Vagina (tissue), 2 donors: ENCODE results near the gene NAV2.

Experiments used
- POLR2A ChIP-seq, 2 donors: fragments of 450-650 bp; IDR thresholded peaks; one replicate each; pipeline ENCODE4 v1.6.1; 2017; ENCODE audit warnings: antibody characterized with exemption in 2 of 2, mild to moderate bottlenecking in 2 of 2, moderate library complexity in 2 of 2
- POLR2AphosphoS5 ChIP-seq, 2 donors: sonication (generic); formaldehyde crosslinking; IDR thresholded peaks; one replicate each; pipeline ENCODE4 v1.9.0; 2017; ENCODE audit warnings: antibody characterized with exemption in 2 of 2, mild to moderate bottlenecking in 2 of 2, low read depth in 1 of 2; ENCODE audit not compliant: insufficient read depth in 1 of 2
- TF ChIP-seq, protein P1 (sequence below), 3 experiments: fragments of 450-650 bp in 2 of 3; fragments of 200-600 bp in 1 of 3; sonication (generic) in 1 of 3; IDR thresholded peaks; one replicate each; pipeline ENCODE4 v1.5.1; 2017 to 2019; ENCODE audit warnings: antibody characterized with exemption in 3 of 3, mild to moderate bottlenecking in 2 of 3, moderate library complexity in 2 of 3

DNA sequence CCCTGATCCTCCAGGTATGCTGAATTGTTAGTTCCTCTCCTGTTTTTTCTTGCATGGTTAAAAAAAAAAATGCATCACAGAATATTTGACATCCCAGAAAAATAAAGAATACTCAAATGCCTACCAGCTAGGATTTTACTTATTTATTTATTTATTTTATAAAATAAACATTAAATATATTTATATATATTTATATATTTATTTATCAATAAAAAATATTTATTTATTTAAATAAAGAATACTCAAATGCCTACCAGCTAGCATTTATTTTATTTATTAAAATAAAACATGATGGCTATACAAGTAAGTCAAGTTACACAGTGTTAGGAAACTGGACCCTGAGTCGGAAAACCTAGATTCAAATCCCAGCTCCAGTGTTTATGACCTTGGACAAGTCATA, 164.1 kb downstream of the NAV2 start:
- TF ChIP-seq, protein P1, sequence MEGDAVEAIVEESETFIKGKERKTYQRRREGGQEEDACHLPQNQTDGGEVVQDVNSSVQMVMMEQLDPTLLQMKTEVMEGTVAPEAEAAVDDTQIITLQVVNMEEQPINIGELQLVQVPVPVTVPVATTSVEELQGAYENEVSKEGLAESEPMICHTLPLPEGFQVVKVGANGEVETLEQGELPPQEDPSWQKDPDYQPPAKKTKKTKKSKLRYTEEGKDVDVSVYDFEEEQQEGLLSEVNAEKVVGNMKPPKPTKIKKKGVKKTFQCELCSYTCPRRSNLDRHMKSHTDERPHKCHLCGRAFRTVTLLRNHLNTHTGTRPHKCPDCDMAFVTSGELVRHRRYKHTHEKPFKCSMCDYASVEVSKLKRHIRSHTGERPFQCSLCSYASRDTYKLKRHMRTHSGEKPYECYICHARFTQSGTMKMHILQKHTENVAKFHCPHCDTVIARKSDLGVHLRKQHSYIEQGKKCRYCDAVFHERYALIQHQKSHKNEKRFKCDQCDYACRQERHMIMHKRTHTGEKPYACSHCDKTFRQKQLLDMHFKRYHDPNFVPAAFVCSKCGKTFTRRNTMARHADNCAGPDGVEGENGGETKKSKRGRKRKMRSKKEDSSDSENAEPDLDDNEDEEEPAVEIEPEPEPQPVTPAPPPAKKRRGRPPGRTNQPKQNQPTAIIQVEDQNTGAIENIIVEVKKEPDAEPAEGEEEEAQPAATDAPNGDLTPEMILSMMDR (IDR thresholded peaks at IDR 0.05): no peak
- TF ChIP-seq POLR2AphosphoS5 (IDR thresholded peaks at IDR 0.05; ENCODE audit: insufficient read depth in 1 of 2, low read depth in 1 of 2): no peak
- TF ChIP-seq POLR2A (IDR thresholded peaks at IDR 0.05): no peak
